ENCODE measurements around the gene GRHL1. TPM values are rescaled to one million over a fixed set of nuclear protein-coding genes. Genes with fewer than 3 reads are reported as not detected.

Gene GRHL1
- total RNA-seq, 1 experiment from 2014 or later: 2.5 TPM

DNA sequence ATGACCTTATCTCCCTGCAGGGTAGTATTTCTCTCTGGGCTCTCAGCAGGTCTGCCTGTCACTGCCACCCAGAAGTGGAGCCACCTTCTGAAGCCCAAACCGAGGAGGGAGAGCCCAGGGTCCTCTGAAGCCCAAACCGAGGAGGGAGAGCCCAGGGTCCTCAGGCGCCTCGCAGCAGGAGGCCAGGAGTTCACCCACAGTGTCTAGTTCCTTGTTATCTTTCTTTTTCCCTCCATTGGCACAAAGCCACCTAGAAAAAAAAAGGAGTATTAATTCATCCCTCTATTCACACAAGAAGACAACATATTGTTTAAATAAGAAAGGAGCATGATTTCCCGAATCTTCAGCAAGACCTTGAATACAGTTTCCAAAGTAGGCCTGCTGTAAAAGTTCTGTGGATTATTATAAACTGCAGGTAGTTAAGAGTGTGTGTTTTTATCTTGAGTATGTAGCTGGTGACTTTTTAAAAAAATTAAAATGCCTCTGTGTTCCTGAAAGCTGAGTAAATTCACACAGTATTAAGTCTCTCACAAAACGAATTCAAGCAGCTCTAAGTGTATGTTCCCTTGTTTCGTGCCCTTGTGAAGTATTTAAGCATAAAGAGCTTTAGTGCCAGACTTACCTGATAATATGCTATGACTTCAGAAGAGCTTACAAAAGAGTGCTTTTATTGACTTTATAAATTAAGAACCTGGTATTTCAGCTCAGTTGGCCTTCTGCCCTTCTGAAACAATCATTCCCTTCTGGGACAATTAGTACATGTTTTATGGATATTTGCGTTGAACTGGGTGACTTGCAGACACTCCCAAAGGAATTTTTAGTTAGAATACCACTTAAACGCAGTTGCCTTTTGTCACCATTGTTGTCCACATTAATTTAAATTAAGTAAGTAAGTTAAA, 11.7 kb upstream of the GRHL1 start:
- Histone ChIP-seq H2BK5ac (ENCODE audit: insufficient read length, low read length) (no peak overlapping the region), H3K27ac (ENCODE audit: insufficient read length, low read depth, low read length) (no peak overlapping the region), H3K4ac (ENCODE audit: low read depth, low read length) (no peak overlapping the region), H2BK120ac (ENCODE audit: low read depth, low read length, poor library complexity, severe bottlenecking) (no peak overlapping the region), H2AK5ac (ENCODE audit: insufficient read length, low read length) (no peak overlapping the region), H4K20me1 (ENCODE audit: control insufficient read depth, insufficient read depth, insufficient read length) (no peaks in the 10 kb centered on the region), H3K56ac (ENCODE audit: insufficient read length, low read depth, low read length) (no peak overlapping the region), H4K91ac (ENCODE audit: insufficient read length, low read depth, low read length) (no peak overlapping the region), H3K79me1 (ENCODE audit: insufficient read depth, low read depth, low read length, poor library complexity, severe bottlenecking) (no peaks in the 10 kb centered on the region), H3K9ac (ENCODE audit: extremely low read depth, insufficient read length, low read length) (no peak overlapping the region), H3K23me2 (ENCODE audit: insufficient read length, low read depth, low read length, poor library complexity, severe bottlenecking) (no peaks in the 10 kb centered on the region), H2BK15ac (ENCODE audit: low read depth, low read length) (no peak overlapping the region), H3K23ac (ENCODE audit: insufficient read length, low read depth, low read length) (no peak overlapping the region), H3K14ac (ENCODE audit: insufficient read depth, low read length) (no peak overlapping the region), H3K9me3 (ENCODE audit: control insufficient read depth, low read depth, low read length) (no peaks in the 10 kb centered on the region), H3K27me3 (ENCODE audit: insufficient read depth, low read length) (no peaks in the 10 kb centered on the region; the same call in 1 of the 2 replicates), H4K8ac (replicated peaks; ENCODE audit: insufficient read length, low read depth, low read length) (no peak overlapping the region), H2BK12ac (ENCODE audit: insufficient read length, low read depth, low read length) (no peak overlapping the region), H3K79me2 (ENCODE audit: insufficient read depth, low read length) (no peaks in the 10 kb centered on the region), H3K4me1 (ENCODE audit: insufficient read depth, low read length) (no peaks in the 10 kb centered on the region), H2AFZ (ENCODE audit: low read length) (no peak overlapping the region), H2BK20ac (ENCODE audit: low read depth, low read length, poor library complexity, severe bottlenecking) (no peak overlapping the region), H3K4me2 (ENCODE audit: insufficient read depth, insufficient read length, low read length) (no peak overlapping the region), H4K5ac (ENCODE audit: insufficient read length, low read depth, low read length) (no peak overlapping the region), H3K18ac (ENCODE audit: insufficient read length, low read depth, low read length) (no peak overlapping the region), H3T11ph (ENCODE audit: low read length) (no peak overlapping the region)
- no CpG with 5 or more reads among the region's 9 CpGs for WGBS (ENCODE audit: extremely low coverage, insufficient read length, low lambda C conversion rate)
- no peaks in the 10 kb centered on the region for H3K9me3 Mint-ChIP-seq
- no peak overlapping the region for H3K4me3 Mint-ChIP-seq
- no peak overlapping the region for H3K27ac Mint-ChIP-seq
- peaks cover 4% of the 10 kb centered on the region for H3K27me3 Mint-ChIP-seq (ENCODE audit: low read depth)
- peaks cover 0 to 11% (median 6%) of the 10 kb centered on the region in 3 experiments; a peak in 5 of 7 replicates for H3K36me3 Mint-ChIP-seq (ENCODE audit: insufficient read depth in 1 of 3, low read depth in 3 of 3)
- no peak for TF ChIP-seq CTCF (conservative IDR thresholded peaks at IDR 0.05)
- H3K4me1 Mint-ChIP-seq: peaks cover 11 to 24% of the 10 kb centered on the region in 2 experiments; a peak in 3 of 4 replicates
- DNase-seq: no peak
